HCT116 (cell line): ENCODE results near the gene TOB2. TPM values are rescaled to one million over a fixed set of nuclear protein-coding genes. Genes with fewer than 3 reads are reported as not detected.
A peak's percentile ranks its signal among the peaks of the same experiment; 100 is the strongest.
"Not testable (repeated sequence)": the region's sequence is repeated elsewhere in the genome, so short reads cannot be mapped to it uniquely, and the experiment has no call there.

Experiments
- ATAC-seq: fragments of 200-7000 bp; cut with Tn5 transposase; 2 replicates; pipeline ENCODE4 v1.9.1; 2020; ENCODE audit warnings: mild to moderate bottlenecking, moderate library complexity
- BruUV-seq: library from RNA; stranded (reverse); fragments of 400-500 nt; replicated peaks from 2 replicates; lab custom pipeline; 2021; lab: Mats Ljungman, UMichigan
- CTCF ChIA-PET: fragments of 300-600 bp; sonication (Branson Sonifier 250); formaldehyde crosslinking; loops from one replicate; lab custom pipeline; 2021; ENCODE audit warnings: antibody characterized with exemption; lab: Charles Lee
- POLR2A ChIA-PET: fragments of 300-600, 350-600 bp; sonication (Branson Sonifier 250); formaldehyde crosslinking; loops from one replicate; lab custom pipeline; 2021; ENCODE audit warnings: antibody characterized with exemption; lab: Charles Lee
- RAD21 ChIA-PET, 2 experiments: fragments of 300-600 bp; sonication (Branson Sonifier 250); formaldehyde crosslinking; loops; one replicate each; lab custom pipeline; 2023; ENCODE audit warnings: low total read pairs in 2 of 2; ENCODE audit not compliant: uncharacterized antibody in 2 of 2, unreplicated experiment in 2 of 2, low non-redundant PET in 1 of 2; lab: Charles Lee
- DNase-seq: peaks from one replicate; pipeline ENCODE4 v3.0.0-alpha.2; 2010; ENCODE audit warnings: low read depth, low spot score
- H2AFZ ChIP-seq: fragments of 200-600 bp; shearing (Covaris generic), sonication (generic); 2 replicates; pipeline ENCODE4 v1.6.1; 2017; ENCODE audit warnings: low read depth, mixed run types, mixed read lengths, antibody characterized with exemption, low read length; ENCODE audit not compliant: poor library complexity, severe bottlenecking
- H3K27ac ChIP-seq: 2 replicates; pipeline ENCODE4 v1.5.1; 2012; ENCODE audit warnings: low read depth, low read length
- H3K27me3 ChIP-seq: fragments of 200-600 bp; sonication (generic); 2 replicates; pipeline ENCODE4 v1.6.1; 2016; ENCODE audit warnings: mixed run types, low read length, mixed read lengths; ENCODE audit not compliant: insufficient read depth
- H3K36me3 ChIP-seq, 2 experiments: fragments of 200-500 bp in 1 of 2; fragments of 200-600 bp in 1 of 2; sonication (Bioruptor generic) in 1 of 2; sonication (generic) in 1 of 2; 2 replicates each; pipeline versions ENCODE4 v1.5.1 to v1.6.1; 2014 to 2016; ENCODE audit warnings: low read length in 2 of 2, inconsistent platforms in 1 of 2, mixed read lengths in 1 of 2, mixed run types in 1 of 2; ENCODE audit not compliant: insufficient read depth in 2 of 2, control insufficient read depth in 1 of 2
- H3K4me1 ChIP-seq, 2 experiments: fragments of 200-600 bp in 1 of 2; sonication (generic) in 1 of 2; 2 replicates each; pipeline versions ENCODE4 v1.5.1 to v1.6.1; 2012 to 2017; ENCODE audit warnings: low read length in 2 of 2, inconsistent platforms in 1 of 2, mild to moderate bottlenecking in 1 of 2, mixed read lengths in 1 of 2, mixed run types in 1 of 2, moderate library complexity in 1 of 2; ENCODE audit not compliant: insufficient read depth in 2 of 2, control insufficient read depth in 1 of 2
- H3K4me2 ChIP-seq: fragments of 200-600 bp; sonication (generic); 2 replicates; pipeline ENCODE4 v1.6.1; 2017; ENCODE audit warnings: mixed run types, low read length, mixed read lengths
- H3K4me3 ChIP-seq, 2 experiments: fragments of 200-600 bp in 1 of 2; sonication (generic) in 1 of 2; replicated peaks in 1 of 2; 2 replicates each; pipeline ENCODE4 v1.5.1; 2011 to 2016; ENCODE audit warnings: low read length in 2 of 2, control low read depth in 1 of 2, low read depth in 1 of 2, mild to moderate bottlenecking in 1 of 2, mixed read lengths in 1 of 2, mixed run types in 1 of 2
- H3K79me2 ChIP-seq: fragments of 200-600 bp; sonication (generic); 2 replicates; pipeline ENCODE4 v1.6.1; 2017; ENCODE audit warnings: mild to moderate bottlenecking, mixed run types, low read length, moderate library complexity, mixed read lengths; ENCODE audit not compliant: insufficient read depth
- H3K9ac ChIP-seq: fragments of 200-600 bp; sonication (generic); 2 replicates; pipeline ENCODE4 v1.6.1; 2016; ENCODE audit warnings: low read length, mixed read lengths
- H3K9me2 ChIP-seq: fragments of 200-600 bp; sonication (generic), shearing (Covaris generic); 2 replicates; pipeline ENCODE4 v1.6.1; 2017; ENCODE audit warnings: mixed run types, mild to moderate bottlenecking, moderate library complexity; ENCODE audit not compliant: insufficient read depth
- H3K9me3 ChIP-seq, 2 experiments: fragments of 200-500 bp in 1 of 2; fragments of 200-600 bp in 1 of 2; sonication (Bioruptor generic) in 1 of 2; sonication (generic) in 1 of 2; 2 replicates each; pipeline ENCODE4 v1.6.1; 2014 to 2017; ENCODE audit warnings: low read length in 2 of 2, mixed read lengths in 2 of 2, inconsistent platforms in 1 of 2, low read depth in 1 of 2, mild to moderate bottlenecking in 1 of 2, mixed run types in 1 of 2, moderate library complexity in 1 of 2; ENCODE audit not compliant: control insufficient read depth in 1 of 2, insufficient read depth in 1 of 2
- H4K20me1 ChIP-seq: fragments of 200-600 bp; sonication (generic), shearing (Covaris generic); 2 replicates; pipeline ENCODE4 v1.6.1; 2017; ENCODE audit warnings: mixed run types, mild to moderate bottlenecking, moderate library complexity; ENCODE audit not compliant: insufficient read depth
- ATF3 ChIP-seq: IDR thresholded peaks from 2 replicates; pipeline ENCODE4 v1.6.1; 2012
- CTCF ChIP-seq, 3 experiments: fragments of 200-600 bp in 1 of 3; sonication (generic) in 1 of 3; IDR thresholded peaks in 2 of 3; conservative IDR thresholded peaks in 1 of 3; 2 replicates each; pipeline ENCODE4 v1.5.1; 2012 to 2017; ENCODE audit warnings: low read depth in 2 of 3, low read length in 2 of 3, antibody characterized with exemption in 1 of 3, borderline replicate concordance in 1 of 3, control low read depth in 1 of 3, mild to moderate bottlenecking in 1 of 3, mixed read lengths in 1 of 3, mixed run types in 1 of 3, moderate library complexity in 1 of 3; ENCODE audit not compliant: insufficient read depth in 1 of 3
- EZH2 ChIP-seq: fragments of 200-600 bp; sonication (generic); IDR thresholded peaks from 2 replicates; pipeline ENCODE4 v1.6.1; 2017; ENCODE audit warnings: antibody characterized with exemption, mixed run types
- EZH2phosphoT487 ChIP-seq: fragments of 200-600 bp; IDR thresholded peaks from 2 replicates; pipeline ENCODE4 v1.6.1; 2018; ENCODE audit warnings: antibody characterized with exemption, borderline replicate concordance
- FOSL1 ChIP-seq: IDR thresholded peaks from 2 replicates; pipeline ENCODE4 v1.6.1; 2012; ENCODE audit warnings: low read depth
- JUND ChIP-seq: IDR thresholded peaks from 2 replicates; pipeline ENCODE4 v1.6.1; 2012
- MAX ChIP-seq: IDR thresholded peaks from 2 replicates; pipeline ENCODE4 v1.6.1; 2012
- POLR2AphosphoS5 ChIP-seq: IDR thresholded peaks from 2 replicates; pipeline ENCODE4 v1.6.1; 2011; ENCODE audit warnings: mild to moderate bottlenecking, low read depth, low read length, moderate library complexity
- REST ChIP-seq: IDR thresholded peaks from 2 replicates; pipeline ENCODE4 v1.6.1; 2012; ENCODE audit warnings: low read depth
- SIN3A ChIP-seq: IDR thresholded peaks from 2 replicates; pipeline ENCODE4 v1.6.1; 2012; ENCODE audit warnings: low read depth
- SP1 ChIP-seq: IDR thresholded peaks from 2 replicates; pipeline ENCODE4 v1.6.1; 2012; ENCODE audit warnings: low read depth
- SRF ChIP-seq: IDR thresholded peaks from 2 replicates; pipeline ENCODE4 v1.6.1; 2012; ENCODE audit warnings: low read depth
- YY1 ChIP-seq: IDR thresholded peaks from 2 replicates; pipeline ENCODE4 v1.6.1; 2011; ENCODE audit warnings: low read length, low read depth, moderate library complexity, mild to moderate bottlenecking; ENCODE audit not compliant: insufficient replicate concordance; ENCODE audit errors: extremely low read depth
- ZFX ChIP-seq: fragments of 450-650 bp; IDR thresholded peaks from 2 replicates; pipeline ENCODE4 v1.6.1; 2017
- intact Hi-C: fragments of 100-400 bp; cut with micrococcal nuclease; formaldehyde crosslinking; loops from 2 replicates; pipeline ENCODE4 v1.10.0; 2022
- total RNA-seq: library from RNA; stranded (reverse); gene quantifications from one replicate; pipeline ENCODE4 v1.2.1, GENCODE V29; 2021; ENCODE audit not compliant: unreplicated experiment

TOB2 gene
- total RNA-seq, 1 experiment from 2014 or later = 55.2 TPM

GRCh38 chr22:41440511-41440910 lies 6.1 kb downstream of the TOB2 start:
- RAD21 ChIA-PET, BruUV-seq, H3K4me2 ChIP-seq, ATAC-seq, POLR2A ChIA-PET, H3K27me3 ChIP-seq, H3K4me3 ChIP-seq, H3K9ac ChIP-seq, CTCF ChIA-PET, DNase-seq, H4K20me1 ChIP-seq, H3K27ac ChIP-seq, H3K9me3 ChIP-seq, H2AFZ ChIP-seq, H3K9me2 ChIP-seq: not testable (repeated sequence)
- intact Hi-C loops = loop anchor here (10.0 kb wide), 1 partner anchor 346 kb away; the partner anchor contains the start of gene EP300
- peaks cover 3 to 19% of the 10 kb centered on the region in 2 experiments; a peak in 2 of 4 replicates for H3K4me1 ChIP-seq
- peaks cover 23 to 32% of the 10 kb centered on the region in 2 experiments; a peak in 3 of 4 replicates for H3K36me3 ChIP-seq
- peaks cover 94% of the 10 kb centered on the region for H3K79me2 ChIP-seq

- H3K9ac ChIP-seq = no peak overlapping the region
- peaks cover 27 to 29% of the 10 kb centered on the region in 2 experiments; a peak in 3 of 4 replicates for H3K36me3 ChIP-seq
- DNase-seq (no peak), ATAC-seq (no peak)
- no peak overlapping the region for H3K4me3 ChIP-seq
- no peaks in the 10 kb centered on the region for H3K9me2 ChIP-seq
- H3K27me3 ChIP-seq = no peaks in the 10 kb centered on the region
- H3K27ac ChIP-seq = 0 out of 2 replicates have a peak overlapping the region, but pooled peaks have one; percentile 7
- intact Hi-C loops = no loop called here
- H3K9me3 ChIP-seq = no peaks in the 10 kb centered on the region
- BruUV-seq = no TSS peak
- H2AFZ ChIP-seq = no peak overlapping the region
- CTCF ChIA-PET = no interaction called here
- POLR2A ChIA-PET = interaction anchor here (0.9 to 1.5 kb wide), 2 partner anchors 8 to 10 kb away, joined by 3 to 8 read pairs; partner anchors contain the start of gene TOB2
- peaks cover 75% of the 10 kb centered on the region for H3K79me2 ChIP-seq
- H3K4me2 ChIP-seq = no peak overlapping the region
- H4K20me1 ChIP-seq = peaks cover 4% of the 10 kb centered on the region; the same call in 1 of the 2 replicates
- no peaks in the 10 kb centered on the region for H3K4me1 ChIP-seq
- RAD21 ChIA-PET = no interaction called here
- TF ChIP-seq SP1 = no peak
- TF ChIP-seq EZH2 = no peak
- no peak for TF ChIP-seq ZFX
- TF ChIP-seq FOSL1 = no peak
- no peak for TF ChIP-seq POLR2AphosphoS5
- TF ChIP-seq EZH2phosphoT487 = no peak
- TF ChIP-seq SRF = no peak
- TF ChIP-seq YY1 = no peak
- TF ChIP-seq MAX = no peak
- TF ChIP-seq SIN3A = no peak
- no peak for TF ChIP-seq REST
- no peak for TF ChIP-seq CTCF (IDR thresholded peaks at IDR 0.05 in 2 of 3, conservative IDR thresholded peaks at IDR 0.05 in 1 of 3; ENCODE audit: borderline replicate concordance in 1 of 3, insufficient read depth in 1 of 3, low read depth in 2 of 3, low read length in 2 of 3)
- no peak for TF ChIP-seq JUND
- TF ChIP-seq ATF3 = no peak
These were observed 9.4 kb downstream of the TOB2 start for GRCh38 chr22:41437198-41437597.
